MM.1S (cell line): ENCODE data around the gene SPTBN1.

Experiments used
- CTCF ChIP-seq: fragments of 300-600 bp; sonication (generic); IDR thresholded peaks from 2 replicates; pipeline ENCODE4 v1.5.1; 2016; ENCODE audit warnings: antibody characterized with exemption, low read length, mixed read lengths
- EZH2 ChIP-seq: fragments of 300-600 bp; sonication (generic); optimal IDR thresholded peaks from 2 replicates; pipeline ENCODE3; 2017; ENCODE audit warnings: low read depth, mild to moderate bottlenecking, antibody characterized with exemption, low read length, mixed read lengths

- TF ChIP-seq CTCF (no peak), EZH2 (no peak)
These were observed 82.4 kb downstream of the SPTBN1 start for GRCh38 chr2:54538537-54538936.
